Nephron (organoid): ENCODE measurements around the gene PHAF1.
A peak's percentile ranks its signal among the peaks of the same experiment; 100 is the strongest.

Source experiments
- H3K27ac Mint-ChIP-seq, 3 experiments: 2 replicates each; pipeline ENCODE4 v1.8.0; 2020; ENCODE audit warnings: mixed read lengths in 3 of 3, mild to moderate bottlenecking in 2 of 3, moderate library complexity in 1 of 3
- H3K27me3 Mint-ChIP-seq: 2 replicates; pipeline ENCODE4 v1.8.0; 2021; ENCODE audit warnings: low read depth, mild to moderate bottlenecking, moderate library complexity, mixed read lengths
- H3K36me3 Mint-ChIP-seq: 2 replicates; pipeline ENCODE4 v1.8.0; 2020; ENCODE audit warnings: low read depth, mixed read lengths
- H3K4me1 Mint-ChIP-seq: 2 replicates; pipeline ENCODE4 v1.8.0; 2020; ENCODE audit warnings: mixed read lengths
- H3K4me3 Mint-ChIP-seq, 3 experiments: 2 replicates each; pipeline ENCODE4 v1.8.0; 2020; ENCODE audit warnings: mild to moderate bottlenecking in 3 of 3, mixed read lengths in 3 of 3, moderate library complexity in 2 of 3
- H3K9me3 Mint-ChIP-seq: 2 replicates; pipeline ENCODE4 v1.8.0; 2020; ENCODE audit warnings: mixed read lengths
- TF ChIP-seq, protein P1 (sequence below), 3 experiments: fragments of 200-600 bp; sonication (generic); IDR thresholded peaks; one replicate each; pipeline ENCODE4 v1.5.0; 2021; ENCODE audit warnings: antibody characterized with exemption in 3 of 3; ENCODE audit not compliant: unreplicated experiment in 3 of 3

Gene PHAF1

DNA sequence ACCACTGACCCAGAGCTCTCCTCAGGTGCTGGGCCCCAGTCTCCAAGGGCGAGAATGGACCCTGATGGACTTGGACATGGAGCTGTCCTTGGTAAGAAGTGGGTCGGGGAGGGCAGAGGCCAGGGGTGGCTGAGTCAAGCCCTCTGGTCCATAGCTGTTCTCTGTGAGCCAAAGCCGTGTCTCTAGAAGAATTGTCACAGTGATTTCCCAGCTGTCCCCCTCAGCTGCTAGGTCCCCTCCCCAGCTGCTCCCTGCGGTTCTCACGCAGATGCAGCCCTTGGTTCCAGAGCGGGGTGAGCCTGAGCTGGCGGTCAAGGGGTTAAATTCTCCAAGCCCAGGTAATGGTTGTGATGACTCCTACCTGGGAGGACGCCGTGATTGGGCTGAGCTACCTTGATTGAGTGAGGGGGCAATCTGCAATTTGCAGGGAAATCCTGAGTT is 59.3 kb downstream of the PHAF1 start:
- peaks cover 92% of the 10 kb centered on the region for H3K27me3 Mint-ChIP-seq
- H3K4me3 Mint-ChIP-seq: peak overlapping the region; percentile 61 to 85 (median 82)
- H3K27ac Mint-ChIP-seq: no peak overlapping the region
- H3K36me3 Mint-ChIP-seq: no peaks in the 10 kb centered on the region
- H3K9me3 Mint-ChIP-seq: no peaks in the 10 kb centered on the region
- TF ChIP-seq, protein P1, sequence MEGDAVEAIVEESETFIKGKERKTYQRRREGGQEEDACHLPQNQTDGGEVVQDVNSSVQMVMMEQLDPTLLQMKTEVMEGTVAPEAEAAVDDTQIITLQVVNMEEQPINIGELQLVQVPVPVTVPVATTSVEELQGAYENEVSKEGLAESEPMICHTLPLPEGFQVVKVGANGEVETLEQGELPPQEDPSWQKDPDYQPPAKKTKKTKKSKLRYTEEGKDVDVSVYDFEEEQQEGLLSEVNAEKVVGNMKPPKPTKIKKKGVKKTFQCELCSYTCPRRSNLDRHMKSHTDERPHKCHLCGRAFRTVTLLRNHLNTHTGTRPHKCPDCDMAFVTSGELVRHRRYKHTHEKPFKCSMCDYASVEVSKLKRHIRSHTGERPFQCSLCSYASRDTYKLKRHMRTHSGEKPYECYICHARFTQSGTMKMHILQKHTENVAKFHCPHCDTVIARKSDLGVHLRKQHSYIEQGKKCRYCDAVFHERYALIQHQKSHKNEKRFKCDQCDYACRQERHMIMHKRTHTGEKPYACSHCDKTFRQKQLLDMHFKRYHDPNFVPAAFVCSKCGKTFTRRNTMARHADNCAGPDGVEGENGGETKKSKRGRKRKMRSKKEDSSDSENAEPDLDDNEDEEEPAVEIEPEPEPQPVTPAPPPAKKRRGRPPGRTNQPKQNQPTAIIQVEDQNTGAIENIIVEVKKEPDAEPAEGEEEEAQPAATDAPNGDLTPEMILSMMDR (IDR thresholded peaks at IDR 0.05; ENCODE audit: unreplicated experiment in 3 of 3): no peak
- peaks cover 41% of the 10 kb centered on the region for H3K4me1 Mint-ChIP-seq

DNA sequence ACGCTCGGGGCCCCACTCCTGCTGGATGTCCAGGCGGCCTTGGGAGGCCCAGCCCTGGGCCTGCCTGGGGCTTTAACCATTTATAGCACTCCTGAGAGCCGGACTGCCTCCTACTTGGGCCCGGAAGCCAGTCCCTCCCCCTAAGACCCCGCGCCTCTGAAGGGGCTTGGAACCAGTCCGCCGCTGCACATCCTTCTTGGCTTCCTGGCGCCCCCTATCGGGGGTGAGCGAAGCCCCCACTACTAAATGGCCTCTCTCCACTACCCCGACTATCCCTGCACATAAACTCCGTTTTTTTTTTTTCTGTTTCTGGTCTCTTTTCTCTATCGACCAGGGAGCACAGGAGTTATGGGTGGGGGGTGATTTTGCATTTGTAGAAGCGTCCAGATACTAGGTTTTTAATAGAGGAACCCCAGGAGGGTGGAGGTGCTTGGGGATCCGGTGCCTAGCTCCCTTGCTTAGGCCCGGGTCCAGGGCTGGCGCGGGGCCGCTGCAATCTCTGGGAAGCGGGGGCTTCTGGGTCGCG is 60.0 kb downstream of the PHAF1 start:
- Mint-ChIP-seq H3K4me3 (peak overlapping the region; percentile 79 to 85 (median 82)), H3K36me3 (no peaks in the 10 kb centered on the region), H3K27me3 (peaks cover 90% of the 10 kb centered on the region), H3K9me3 (no peaks in the 10 kb centered on the region), H3K4me1 (peaks cover 42% of the 10 kb centered on the region), H3K27ac (peak overlapping the region; percentile 56 to 69 (median 61))
- TF ChIP-seq, protein P1 (IDR thresholded peaks at IDR 0.05; ENCODE audit: unreplicated experiment in 3 of 3): peak; percentile 56 to 72 (median 61)

DNA sequence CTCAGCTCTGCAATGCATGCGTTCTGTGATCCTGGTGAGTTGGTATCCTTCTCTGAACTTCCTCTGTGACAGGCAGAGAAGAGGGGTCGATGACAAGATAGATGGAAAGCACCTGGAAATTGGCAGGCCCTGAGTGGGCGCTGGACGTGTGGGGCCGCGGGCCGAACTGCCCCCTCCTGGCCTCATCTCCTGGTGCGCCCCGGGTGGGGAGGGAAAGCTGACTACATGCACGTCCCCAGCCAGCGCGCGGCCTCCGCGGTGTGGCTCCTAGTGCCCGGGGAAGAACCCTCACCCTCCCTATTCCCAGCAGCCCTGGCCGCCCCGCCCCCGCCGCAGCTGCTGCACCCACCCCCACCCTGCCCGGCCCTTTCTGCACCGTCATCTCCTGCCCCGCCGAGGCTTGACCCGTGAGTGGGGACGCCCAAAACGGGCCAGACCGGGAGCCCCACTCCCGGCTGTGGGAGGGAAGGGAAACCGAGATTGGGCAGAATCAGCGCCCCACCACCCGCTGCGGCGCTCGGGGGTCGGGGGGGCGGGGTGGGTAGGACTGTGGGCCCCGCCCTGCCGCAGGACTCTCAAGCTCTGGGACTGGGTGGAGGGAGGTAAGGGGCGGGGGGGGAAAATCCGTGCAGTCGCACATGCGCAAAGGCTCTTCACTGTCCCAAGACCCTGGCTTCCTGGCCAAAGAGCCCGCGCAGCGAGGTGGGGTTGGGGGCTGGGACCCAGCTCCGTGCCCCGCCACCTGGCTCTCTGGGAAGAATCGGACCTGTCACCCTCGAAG is 60.6 kb downstream of the PHAF1 start, which contains the start of gene NOL3:
NOL3 (plus strand) TSS at position 371 of the 781 bp plus-strand sequence.
- H3K4me3 Mint-ChIP-seq: peak within 1 kb of the TSS; percentile 79 to 85 (median 82)
- TF ChIP-seq, protein P1 (IDR thresholded peaks at IDR 0.05; ENCODE audit: unreplicated experiment in 3 of 3): no peak
- no peaks in the 10 kb centered on the region for H3K36me3 Mint-ChIP-seq
- no peaks in the 10 kb centered on the region for H3K9me3 Mint-ChIP-seq
- H3K4me1 Mint-ChIP-seq: peaks cover 43% of the 10 kb centered on the region
- H3K27me3 Mint-ChIP-seq: peaks cover 88% of the 10 kb centered on the region
- H3K27ac Mint-ChIP-seq: peak within 1 kb of the TSS; percentile 56 to 69 (median 61)

DNA sequence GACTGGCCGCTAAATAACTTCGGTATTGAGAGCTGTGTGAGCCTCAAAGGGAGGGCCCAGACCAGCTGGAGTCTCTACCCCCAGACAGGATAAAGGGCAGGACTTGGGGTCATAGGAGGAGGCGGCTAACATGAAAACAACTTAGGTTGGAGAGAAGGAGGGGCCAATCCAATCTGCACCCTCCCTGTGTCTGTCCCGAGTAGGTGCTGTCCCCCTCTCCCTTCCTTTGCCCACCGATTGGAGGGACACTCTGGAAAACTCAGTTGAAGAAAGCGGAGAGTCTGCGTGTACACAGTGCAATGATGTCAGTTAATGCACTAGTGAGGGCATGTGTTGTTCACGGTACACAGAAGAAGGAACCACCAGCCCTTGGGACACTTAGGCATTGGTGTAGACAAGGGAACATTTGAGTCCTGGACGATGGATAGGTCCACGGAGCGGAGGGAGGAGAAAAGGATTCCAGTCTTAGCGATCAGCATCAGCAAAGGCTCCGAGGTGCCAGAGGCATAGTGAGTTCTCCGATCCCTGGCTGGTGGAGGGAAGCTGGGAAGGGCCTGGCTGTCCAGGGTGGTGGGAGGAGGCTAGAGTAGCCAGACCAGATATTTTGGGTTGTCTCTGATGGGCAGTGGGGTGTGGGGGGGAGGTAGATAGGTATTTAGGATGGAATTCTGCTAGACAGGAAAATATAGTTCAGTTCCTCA is 61.4 kb downstream of the PHAF1 start:
- Mint-ChIP-seq H3K9me3 (no peaks in the 10 kb centered on the region), H3K4me3 (peak overlapping the region; percentile 79 to 85 (median 82)), H3K27me3 (peaks cover 87% of the 10 kb centered on the region), H3K36me3 (peaks cover 5% of the 10 kb centered on the region), H3K4me1 (peaks cover 50% of the 10 kb centered on the region), H3K27ac (peak overlapping the region; percentile 13 to 36 (median 21))
- TF ChIP-seq, protein P1 (IDR thresholded peaks at IDR 0.05; ENCODE audit: unreplicated experiment in 3 of 3): no peak

DNA sequence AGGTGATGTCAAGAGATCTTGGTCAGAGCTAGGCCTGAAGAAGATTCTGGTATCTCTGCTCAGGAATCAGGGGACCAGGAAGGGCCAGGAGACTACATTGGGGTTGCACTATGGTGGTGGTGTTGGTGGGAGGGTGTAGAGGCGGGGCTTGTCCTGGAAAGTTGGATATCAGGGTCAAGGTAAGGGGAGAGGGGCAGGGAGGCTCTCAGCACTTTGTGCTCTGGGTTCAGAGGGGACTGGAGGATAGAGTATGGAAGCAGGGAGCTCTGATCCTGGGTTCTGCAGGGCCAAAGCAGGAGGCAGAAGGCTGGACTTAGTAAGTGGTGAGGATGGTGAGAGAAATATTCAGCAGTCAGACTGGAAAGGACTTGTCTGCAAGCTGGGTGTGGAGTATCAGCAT is 63.6 kb downstream of the PHAF1 start:
- Mint-ChIP-seq H3K9me3 (no peaks in the 10 kb centered on the region), H3K4me1 (peaks cover 45% of the 10 kb centered on the region), H3K27ac (peak overlapping the region in 1 of 3 experiments; percentile 18), H3K27me3 (peaks cover 79% of the 10 kb centered on the region), H3K36me3 (peaks cover 17% of the 10 kb centered on the region), H3K4me3 (peak overlapping the region; percentile 82 to 85 (median 82))
- TF ChIP-seq, protein P1 (IDR thresholded peaks at IDR 0.05; ENCODE audit: unreplicated experiment in 3 of 3): no peak
